Measurements from ENCODE around the gene SKI.

Gene SKI

DNA sequence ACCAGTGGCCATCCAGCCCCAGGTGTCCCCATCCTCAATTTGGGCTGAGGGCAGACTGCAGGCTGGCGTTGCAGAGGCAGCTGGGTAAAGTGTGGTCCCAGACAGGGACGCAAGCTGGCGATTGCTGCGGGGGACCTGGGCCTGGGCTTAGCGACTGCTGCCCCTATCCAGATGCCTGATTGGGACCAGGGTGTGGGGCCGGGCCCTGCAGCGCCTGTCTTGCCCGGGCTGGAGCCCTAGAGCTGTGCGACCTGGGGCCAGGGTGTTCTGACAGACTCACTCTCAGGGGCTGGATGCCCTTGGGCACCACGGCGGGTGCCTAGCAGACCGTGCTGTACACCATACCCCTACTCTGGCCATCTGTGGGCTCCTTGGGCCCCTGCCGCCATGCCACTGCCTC is 17.3 kb upstream of the SKI start:
- DNase-seq: no peak

DNA sequence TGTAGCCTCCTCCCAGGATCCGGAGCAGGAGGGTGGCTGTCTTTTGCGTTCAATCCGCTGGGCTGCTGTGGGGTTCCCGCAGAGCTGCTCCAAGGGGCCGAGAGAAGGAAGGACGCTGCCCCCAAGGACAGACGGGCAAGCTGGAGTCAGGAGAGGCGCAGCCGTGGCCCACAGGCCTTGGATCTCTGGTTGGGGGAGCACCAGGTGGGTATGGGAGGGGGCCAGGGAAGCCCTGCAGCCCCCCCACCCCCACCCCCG is 15.9 kb upstream of the SKI start:
- no peak for DNase-seq

DNA sequence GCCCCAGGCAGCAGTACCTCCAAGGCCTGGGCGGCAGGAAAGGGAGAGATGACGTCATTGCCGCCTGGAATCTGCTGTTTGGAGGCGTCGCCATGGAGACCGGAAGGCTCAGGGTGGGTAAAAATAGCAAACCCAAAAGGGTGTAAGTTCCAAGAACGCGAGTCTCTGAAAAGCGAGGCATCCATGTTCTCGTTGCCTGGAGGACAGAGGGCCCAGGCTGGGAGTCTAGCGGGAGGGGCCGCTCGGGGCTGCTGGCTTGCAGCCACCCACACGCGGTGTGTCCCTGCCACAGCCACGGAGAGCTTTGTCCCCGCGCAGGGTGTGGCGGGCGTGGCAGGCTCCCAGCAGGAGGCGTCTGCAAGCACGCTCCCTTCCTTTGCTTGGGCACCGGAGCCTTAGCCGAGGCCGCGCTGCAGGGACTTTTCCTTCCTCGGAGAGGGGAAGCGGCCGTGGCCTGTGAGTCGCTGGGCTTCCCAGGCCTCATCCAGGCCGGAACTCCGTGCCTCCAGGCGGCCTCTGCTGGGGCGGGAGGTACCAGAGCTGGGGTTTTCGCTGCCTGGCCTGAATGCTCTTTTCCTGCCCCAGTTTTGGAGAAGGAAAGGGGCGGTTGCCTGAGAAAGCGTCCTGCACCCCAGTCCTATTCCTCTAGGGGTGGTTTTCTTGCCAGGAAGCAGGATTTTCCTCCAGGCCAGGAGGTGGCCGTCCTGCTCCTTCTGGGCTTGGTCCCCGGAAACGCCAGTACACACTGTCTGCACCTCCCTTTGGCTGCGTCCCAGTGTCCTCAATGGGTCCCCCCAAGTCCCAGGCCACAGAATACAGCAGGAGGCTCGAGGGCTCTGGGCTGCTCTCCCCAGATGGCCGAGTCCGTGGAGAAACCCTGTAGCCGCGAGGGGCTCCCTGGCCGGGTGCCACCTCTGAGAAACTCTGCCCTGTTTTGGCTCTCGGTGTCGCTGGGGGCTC is 15.3 kb upstream of the SKI start:
- peak; percentile 85 for DNase-seq

DNA sequence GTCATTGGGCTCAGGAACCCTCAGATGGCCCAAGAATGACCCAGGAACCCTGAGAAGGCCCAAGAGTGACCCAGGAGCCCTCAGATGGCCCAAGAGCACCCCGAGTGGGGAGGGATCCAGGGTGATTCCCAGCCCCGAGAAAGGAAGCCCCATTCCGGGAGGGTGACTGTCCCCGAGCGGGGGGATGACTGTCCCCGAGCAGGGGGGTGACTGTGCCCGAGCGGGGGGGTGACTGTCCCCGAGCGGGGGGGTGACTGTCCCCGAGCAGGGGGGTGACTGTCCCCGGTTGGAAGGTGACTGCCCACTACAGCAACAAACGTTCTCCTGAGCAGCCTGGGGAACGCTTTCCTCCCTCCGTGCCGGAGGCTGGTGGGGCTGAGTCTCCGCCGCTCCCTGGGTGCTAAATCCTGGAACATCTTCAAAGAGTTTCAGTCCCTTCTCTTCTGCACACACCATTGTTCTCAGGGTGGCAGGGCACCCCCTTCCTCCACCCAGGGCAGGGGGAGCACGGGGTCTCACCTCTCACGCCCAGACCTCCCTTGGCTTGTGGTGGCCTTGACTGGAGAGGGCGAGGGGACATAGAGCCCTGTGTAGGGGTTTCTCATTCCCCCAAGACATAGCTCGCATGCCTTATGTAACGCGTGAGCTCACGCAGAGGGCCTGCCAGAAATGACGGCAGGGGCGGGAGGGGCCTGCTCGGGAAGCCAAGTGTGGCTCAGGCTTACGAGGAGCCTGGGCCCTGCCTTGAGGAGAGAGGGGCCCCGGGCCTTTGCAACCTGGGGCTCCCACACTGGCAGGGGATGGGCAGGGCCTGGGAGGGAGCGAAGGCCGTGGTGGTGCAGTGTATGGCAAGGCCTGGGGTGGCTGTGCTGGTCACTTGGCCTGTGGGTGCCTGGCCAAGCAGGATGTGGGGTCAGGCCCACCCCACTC is 14.3 kb upstream of the SKI start:
- DNase-seq: no peak

DNA sequence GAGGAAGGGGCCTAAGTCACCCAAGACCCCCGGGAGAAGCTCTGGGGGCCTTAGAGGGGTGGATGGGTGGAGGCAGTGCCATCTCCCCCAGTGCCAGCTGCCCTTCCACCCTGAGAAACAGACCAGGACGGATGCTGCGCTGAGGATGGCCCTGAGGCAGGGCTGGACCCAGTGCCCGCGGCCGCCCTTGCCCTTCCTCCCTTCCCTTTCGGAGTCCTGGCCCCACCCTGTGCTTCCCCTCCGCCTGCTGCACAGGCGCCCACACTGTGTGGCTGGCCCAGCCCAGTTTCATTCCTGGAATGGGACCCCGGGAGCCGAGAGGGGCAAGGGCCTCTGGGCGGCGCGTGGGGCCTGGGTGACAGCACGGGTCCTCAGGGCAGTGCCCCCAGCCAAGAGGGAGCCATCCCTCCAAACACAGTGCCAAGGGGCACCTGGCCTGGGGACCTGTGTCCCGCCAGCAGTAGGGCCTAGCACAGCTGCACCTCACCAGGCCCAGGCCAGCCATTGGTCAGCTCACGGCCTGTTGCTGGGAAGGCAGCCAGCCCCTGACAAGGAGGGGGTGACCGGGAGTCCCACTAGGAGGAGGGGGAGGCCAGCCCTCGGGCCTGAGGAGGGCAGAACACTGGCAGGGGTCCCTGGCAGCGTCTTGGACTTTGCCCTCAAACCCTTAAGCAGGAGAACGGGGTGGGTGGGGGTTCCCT is 13.4 kb upstream of the SKI start:
- no peak for DNase-seq

DNA sequence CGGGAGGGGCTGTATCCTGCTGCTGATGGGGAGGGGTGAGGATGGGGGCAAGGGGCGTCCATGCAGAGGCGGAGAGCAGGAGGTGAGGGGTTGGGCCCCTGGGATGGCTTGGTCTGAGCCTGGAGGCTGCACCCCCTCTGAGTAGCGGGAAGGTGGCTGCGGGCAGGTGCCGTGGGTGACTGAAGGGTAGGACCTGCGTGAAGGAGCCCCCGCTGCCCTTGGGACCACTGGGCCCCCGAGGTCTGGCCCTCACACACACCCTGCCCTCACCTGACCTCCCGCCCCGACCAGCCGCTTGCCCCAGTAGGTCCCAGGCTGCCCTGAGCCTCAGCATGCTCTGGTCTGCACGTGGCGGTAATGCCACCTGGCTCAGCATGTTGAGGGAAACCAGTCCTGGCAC is 12.8 kb upstream of the SKI start:
- no peak for DNase-seq

DNA sequence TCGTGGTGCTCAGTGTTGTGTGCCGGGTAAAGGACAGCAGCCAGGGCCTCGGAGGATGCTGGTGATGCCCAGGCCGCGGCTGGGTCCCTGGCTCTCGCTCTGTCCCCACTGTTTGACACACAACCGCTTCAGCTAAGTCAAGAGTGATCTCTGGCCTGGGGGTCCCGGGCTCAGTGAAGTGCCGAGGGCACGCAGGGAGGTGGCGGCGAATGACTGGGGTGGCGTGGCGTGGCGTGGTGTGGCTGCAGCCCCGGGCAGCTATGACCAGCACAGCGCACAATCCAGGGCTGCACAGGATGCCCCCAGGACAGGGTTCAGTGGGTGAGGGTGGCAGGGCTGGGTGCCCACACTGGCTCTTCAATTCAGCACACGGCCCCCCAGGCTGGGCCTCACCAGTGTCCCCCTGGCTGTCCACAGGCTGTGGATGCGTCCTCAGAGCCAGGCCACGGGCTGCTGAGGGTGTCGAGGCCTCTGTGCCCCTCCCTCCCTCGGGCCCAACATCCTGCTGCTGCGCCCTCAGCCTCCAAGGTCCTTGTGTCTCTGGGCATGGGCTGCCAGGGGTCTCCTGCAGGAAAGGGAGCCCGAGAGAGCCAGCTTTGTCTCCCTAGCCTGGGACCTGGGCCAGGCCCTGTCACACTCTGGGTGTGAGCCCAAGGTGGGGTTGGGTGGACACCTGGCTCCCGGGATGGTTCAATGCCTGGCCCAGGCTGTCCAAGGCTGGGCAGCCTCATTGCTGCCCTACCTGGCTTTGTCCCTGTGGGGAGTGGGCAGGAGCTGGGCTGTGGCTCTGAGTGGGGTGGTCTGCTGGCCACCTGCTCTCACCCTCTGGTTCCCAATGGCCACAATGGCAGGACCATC is 12.0 kb upstream of the SKI start:
- no peak for DNase-seq

DNA sequence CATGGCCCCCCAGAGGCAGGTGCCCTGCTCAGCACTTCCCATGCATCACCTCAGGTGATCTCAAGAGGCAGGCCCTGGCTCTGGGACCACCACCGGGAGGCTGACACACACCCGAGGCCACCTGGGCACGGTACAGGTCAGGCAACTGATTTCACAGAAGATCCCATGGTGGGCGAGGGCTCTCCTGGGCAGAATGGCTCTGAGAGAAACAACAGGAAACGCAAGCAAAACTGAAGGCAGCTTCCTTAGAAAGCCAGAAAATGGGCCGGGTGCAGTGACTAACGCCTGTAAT is 11.4 kb upstream of the SKI start:
- no peak for DNase-seq

DNA sequence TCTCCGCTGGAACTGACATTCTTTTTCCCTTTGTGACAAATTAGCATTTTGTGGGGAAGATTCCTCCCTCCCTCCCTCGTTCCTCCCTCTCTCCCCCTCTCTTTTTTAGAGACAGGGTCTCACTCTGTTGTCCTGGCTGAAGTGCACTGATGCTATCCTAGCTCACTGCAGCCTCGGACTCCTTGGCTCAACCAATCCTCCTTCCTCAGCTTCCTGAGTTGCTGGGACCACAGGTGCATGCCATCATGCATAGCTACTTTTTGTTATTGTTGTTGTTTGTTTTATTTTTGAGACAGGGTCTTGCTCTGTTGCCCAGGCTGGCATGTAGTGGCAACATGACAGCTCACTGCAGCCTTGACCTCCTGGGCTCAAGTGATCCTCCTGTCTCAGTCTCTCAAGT is 6.8 kb upstream of the SKI start:
- DNase-seq: no peak

DNA sequence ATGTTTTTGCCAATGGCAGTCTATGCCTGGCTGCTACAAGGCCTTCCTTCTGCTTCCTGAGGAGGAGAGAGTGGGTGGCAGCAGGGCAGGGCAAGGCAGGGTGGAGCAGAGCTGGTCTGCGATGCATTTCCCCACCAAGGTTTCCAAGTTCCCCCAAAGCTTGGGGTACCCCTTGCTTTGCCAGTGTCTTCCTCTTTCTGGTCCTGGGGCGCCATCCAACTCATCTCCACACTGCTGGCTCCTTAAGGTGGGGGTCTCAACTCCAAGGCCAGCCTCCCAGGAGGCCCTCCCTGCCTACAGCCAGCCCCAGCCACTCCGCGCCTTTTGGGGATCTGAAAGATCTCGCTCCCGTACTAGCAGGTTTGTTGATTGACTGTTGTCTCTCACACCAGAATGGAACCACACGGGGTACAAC is 3.9 kb upstream of the SKI start:
- no peak for DNase-seq

DNA sequence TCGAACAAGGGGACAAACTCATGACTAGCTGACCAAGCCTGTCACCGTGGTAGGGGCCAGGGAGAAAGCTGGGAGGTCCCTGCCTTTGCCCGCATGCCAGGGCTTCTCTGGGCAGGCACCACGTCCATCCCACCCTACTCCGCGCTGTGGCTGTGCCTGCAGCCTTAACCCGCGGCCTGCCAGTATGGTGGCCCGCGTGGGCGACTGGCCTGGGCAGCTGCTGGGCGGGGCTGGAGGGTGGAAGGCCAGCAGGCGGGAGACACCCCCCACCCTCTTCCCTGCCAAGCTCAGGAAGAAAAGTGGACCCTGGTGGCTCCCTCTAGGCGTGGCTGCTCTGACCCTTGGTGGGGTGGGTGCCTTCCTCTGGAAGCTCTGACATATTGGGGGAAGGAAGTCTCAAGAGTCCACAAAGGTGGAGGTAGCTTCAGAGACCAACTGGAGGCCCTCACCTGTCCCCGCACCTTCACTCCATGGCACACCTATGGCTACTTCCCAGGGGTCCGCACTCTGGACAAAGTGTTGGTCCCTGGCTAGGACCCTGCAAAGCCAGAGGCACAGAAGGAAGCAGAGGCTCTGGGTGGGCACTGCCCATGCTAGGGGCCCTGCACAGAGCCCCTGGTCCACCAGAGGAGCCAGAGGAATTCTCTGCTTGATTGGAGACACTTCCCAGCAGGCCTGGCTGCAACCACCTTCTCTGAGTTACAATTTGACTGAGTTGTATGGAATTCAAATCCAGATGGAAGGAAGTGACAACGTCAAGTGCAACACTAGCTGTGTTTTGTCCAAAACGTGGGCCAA is 3.3 kb upstream of the SKI start:
- DNase-seq: no peak

DNA sequence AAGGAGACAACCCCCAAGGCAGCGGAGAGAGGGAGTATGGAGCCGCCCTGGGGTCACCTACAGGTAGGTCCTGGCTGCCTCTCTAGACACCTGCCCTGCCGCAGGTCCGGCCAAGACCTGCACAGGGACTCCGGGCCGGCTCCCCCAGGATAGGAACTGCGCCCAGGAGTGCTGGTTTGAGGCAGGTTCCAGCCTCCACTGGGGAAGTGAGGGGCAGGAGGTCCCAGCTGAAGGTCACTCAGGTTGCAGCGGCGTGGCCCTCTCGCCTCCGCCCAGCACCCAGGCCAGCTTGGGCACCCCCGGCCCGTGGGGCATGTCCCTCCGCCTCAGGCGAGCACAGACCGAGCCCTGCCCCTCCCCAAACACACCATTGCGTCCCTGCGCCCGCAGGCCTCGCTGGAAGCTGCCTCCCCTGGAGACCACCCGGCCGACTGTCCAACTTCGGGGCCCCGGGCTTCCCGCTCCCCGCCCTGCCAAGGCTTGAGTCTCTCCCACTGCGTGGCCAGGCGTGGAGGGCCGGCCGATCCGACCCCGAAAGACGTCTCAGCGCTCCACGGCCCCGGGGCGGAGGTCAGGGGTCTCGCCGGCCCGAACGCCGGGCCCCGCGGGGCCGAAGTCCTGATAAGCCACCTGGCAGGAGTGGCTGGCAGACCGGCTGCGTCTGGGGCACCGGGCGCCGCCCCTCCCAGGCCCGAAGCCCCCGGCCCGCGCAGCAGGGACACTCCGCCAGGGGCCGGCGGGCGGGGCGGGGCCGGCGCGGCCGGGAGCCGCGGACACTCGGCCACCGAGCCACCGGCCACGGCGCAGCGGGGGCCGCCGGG is 1.4 kb upstream of the SKI start:
- no peak for DNase-seq

DNA sequence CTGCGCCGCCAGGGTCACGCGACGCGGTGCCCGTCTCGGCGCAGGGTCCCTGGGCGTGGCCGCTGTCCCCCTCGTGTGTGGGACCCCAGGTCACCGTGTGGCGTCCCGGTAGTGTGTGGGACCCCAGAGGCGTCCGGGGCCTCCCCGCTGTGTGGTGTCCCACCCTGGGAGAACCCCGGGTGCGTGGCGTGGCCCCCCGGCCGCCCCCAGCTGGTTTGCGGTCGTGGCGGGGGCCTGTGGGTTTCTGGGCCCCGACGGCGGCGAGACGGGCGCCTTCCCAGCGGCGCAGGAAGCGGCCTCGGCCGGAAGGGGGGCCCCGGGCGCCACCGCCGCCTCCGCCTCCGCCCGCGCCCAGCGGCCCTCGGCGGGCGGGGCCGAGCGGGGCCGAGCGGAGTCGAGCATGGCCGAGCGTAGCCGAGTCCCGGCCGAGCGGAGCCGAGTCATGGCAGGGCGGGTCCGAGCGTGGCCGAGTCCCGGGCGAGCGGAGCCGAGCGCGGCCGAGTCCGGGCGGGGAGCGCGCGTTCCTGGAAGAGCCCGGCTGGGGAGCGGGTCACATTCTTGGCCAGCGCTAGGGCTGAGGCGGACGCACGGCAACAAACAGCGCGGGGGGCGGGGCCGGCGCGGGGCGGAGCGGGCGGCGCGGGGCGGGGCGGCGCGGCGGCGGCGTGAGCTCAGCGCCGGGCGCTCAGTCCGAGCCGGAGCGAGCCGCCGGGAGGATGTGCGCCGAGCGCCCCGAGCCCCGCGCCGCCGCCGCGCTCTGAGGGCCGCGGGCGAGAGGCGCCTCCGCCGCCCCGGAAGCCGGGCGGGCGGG is 568 bp upstream of the SKI start:
- peak; percentile 97 for DNase-seq

DNA sequence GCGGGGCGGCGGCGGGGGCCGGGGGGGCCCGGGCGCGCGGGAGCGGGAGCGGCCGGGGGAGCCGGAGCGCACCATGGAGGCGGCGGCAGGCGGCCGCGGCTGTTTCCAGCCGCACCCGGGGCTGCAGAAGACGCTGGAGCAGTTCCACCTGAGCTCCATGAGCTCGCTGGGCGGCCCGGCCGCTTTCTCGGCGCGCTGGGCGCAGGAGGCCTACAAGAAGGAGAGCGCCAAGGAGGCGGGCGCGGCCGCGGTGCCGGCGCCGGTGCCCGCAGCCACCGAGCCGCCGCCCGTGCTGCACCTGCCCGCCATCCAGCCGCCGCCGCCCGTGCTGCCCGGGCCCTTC is 546 bp downstream of the SKI start:
- peak; percentile 78 for DNase-seq

DNA sequence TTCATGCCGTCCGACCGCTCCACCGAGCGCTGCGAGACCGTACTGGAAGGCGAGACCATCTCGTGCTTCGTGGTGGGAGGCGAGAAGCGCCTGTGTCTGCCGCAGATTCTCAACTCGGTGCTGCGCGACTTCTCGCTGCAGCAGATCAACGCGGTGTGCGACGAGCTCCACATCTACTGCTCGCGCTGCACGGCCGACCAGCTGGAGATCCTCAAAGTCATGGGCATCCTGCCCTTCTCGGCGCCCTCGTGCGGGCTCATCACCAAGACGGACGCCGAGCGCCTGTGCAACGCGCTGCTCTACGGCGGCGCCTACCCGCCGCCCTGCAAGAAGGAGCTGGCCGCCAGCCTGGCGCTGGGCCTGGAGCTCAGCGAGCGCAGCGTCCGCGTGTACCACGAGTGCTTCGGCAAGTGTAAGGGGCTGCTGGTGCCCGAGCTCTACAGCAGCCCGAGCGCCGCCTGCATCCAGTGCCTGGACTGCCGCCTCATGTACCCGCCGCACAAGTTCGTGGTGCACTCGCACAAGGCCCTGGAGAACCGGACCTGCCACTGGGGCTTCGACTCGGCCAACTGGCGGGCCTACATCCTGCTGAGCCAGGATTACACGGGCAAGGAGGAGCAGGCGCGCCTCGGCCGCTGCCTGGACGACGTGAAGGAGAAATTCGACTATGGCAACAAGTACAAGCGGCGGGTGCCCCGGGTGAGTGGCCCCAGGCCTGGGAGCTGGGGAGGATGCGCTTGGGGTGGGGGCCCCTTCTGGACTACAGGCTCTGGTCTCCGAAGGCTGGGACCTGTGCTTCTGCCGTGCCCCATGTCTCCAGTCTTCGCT is 1.1 kb downstream of the SKI start:
- DNase-seq: peak; percentile 84

DNA sequence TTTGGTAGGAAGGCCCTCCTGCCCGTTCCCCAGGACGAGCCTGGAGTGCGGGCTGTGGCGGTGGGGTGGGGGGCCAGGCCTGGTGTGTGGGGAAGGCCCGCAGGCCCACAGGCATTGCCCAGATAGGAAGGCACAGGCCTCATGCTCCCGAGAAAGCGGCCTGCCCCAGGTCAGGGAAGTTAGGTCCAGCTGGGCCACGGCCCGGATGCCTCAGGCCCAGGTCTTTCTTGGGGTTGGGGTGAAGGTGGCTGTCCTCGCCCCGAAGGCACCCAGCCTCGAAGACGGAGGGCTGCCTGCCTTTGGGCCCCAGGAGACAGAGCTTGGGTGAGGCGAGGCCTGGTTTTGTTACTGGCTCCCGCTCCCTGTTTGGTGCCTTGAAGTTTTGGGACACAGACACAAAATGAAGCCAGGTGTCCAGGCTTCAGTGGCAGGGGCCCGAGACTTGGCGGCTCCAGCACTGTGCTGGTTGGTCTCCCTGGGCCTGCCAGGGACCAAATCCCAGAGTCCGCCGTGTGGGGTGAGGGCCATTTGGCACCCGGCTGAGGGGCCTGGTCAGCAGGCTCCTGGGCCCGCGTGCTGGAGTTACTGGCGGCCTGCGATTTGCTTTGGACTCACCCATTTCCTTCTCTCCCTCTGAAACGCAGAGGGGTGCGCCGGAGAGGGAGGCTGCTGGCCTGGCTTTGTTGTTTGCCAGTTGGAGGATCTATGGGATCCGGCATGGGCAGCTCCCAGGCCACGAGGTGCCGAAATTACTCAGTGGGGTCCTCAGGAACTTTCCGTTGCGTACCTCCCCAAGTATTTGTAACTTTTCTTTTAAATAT is 2.0 kb downstream of the SKI start:
- peak; percentile 77 for DNase-seq

DNA sequence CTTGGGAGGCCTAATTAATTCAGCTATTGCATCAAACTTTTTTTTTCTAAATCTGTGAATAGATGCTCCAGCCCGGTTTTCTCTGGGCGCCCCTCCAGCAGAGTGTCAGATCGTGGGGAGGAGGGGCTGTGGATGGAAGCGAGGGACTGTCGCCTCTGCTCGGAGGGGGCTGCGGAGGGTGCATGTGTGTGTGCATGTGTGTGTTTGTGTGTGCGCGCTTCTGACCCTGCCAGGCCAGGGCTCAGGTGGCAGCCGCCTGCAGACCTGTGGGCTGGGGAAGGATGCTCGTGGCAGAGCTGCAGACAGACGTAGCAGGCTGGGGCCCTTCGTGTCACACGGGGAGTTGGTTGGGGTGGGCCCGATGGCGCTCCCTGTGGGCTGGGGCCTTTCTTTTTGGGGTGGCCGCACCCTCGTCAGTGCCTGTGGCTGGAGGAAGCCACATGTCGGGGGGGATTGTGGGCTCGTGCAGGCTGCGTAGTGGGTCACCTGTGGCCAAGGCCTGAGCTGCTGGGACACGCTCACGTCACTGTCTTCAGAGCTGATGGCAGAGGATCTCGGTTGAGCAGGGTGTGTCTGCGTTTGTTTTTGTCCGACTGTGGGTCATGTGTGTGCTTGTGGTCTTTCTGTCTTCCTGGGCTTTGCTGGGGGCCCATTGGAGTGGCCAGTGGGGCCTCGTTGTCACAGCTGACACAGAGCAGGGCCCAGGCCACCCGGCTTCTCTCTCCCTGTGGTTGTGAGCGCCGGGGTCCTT is 2.8 kb downstream of the SKI start:
- peak; percentile 83 for DNase-seq
